SK-N-SH (cell line): ENCODE results near the gene MRPS30. TPM values are rescaled to one million over a fixed set of nuclear protein-coding genes. Genes with fewer than 3 reads are reported as not detected.
"Not testable (repeated sequence)": the region's sequence is repeated elsewhere in the genome, so short reads cannot be mapped to it uniquely, and the experiment has no call there.

Experiments
- CTCF ChIA-PET: fragments of 300-600, 350-600 bp; formaldehyde crosslinking; extraction: SDS; loops from one replicate; lab custom pipeline; 2021; lab: Yijun Ruan, JAX
- POLR2A ChIA-PET: fragments of 350-600 bp; sonication (Branson Sonifier 250); formaldehyde crosslinking; extraction: SDS; loops from one replicate; lab custom pipeline; 2020; ENCODE audit warnings: antibody characterized with exemption, inconsistent platforms; lab: Yijun Ruan, JAX
- DNase-seq: peaks from one replicate; pipeline ENCODE4 v3.0.0; 2012
- H2AFZ ChIP-seq: fragments of 200-600 bp; sonication (generic); 2 replicates; pipeline ENCODE4 v1.8.1; 2016; ENCODE audit warnings: antibody characterized with exemption, mild to moderate bottlenecking, low read depth
- H3F3A ChIP-seq: fragments of 200-600 bp; sonication (generic); replicated peaks from 2 replicates; pipeline ENCODE3; 2016; ENCODE audit warnings: antibody characterized with exemption, mild to moderate bottlenecking; ENCODE audit not compliant: insufficient read depth
- H3K27ac ChIP-seq, 2 experiments: fragments of 200-500 bp in 1 of 2; fragments of 200-600 bp in 1 of 2; sonication (Bioruptor generic) in 1 of 2; sonication (generic), shearing (Covaris generic) in 1 of 2; 2 replicates each; pipeline versions ENCODE4 v1.5.1 to v1.6.1; 2014 to 2016; ENCODE audit warnings: low read depth in 2 of 2, inconsistent platforms in 1 of 2, low read length in 1 of 2, mild to moderate bottlenecking in 1 of 2, mixed read lengths in 1 of 2
- H3K27me3 ChIP-seq: fragments of 200-600 bp; sonication (generic), shearing (Covaris generic); 2 replicates; pipeline ENCODE4 v1.6.1; 2016; ENCODE audit warnings: mixed run types; ENCODE audit not compliant: insufficient read depth
- H3K36me3 ChIP-seq, 2 experiments: fragments of 200-500 bp in 1 of 2; fragments of 200-600 bp in 1 of 2; sonication (Bioruptor generic) in 1 of 2; sonication (generic) in 1 of 2; replicated peaks in 1 of 2; 2 replicates each; pipeline versions ENCODE3 to v1.5.1; 2014 to 2016; ENCODE audit warnings: low read length in 1 of 2, mild to moderate bottlenecking in 1 of 2; ENCODE audit not compliant: insufficient read depth in 2 of 2, control insufficient read depth in 1 of 2
- H3K4me1 ChIP-seq, 2 experiments: fragments of 200-500 bp in 1 of 2; fragments of 200-600 bp in 1 of 2; sonication (Bioruptor generic) in 1 of 2; sonication (generic), shearing (Covaris generic) in 1 of 2; 2 replicates each; pipeline versions ENCODE4 v1.5.1 to v1.6.1; 2014 to 2016; ENCODE audit warnings: low read depth in 1 of 2, low read length in 1 of 2, mixed run types in 1 of 2; ENCODE audit not compliant: insufficient read depth in 2 of 2, control insufficient read depth in 1 of 2
- H3K4me2 ChIP-seq: fragments of 200-600 bp; sonication (generic), shearing (Covaris generic); 2 replicates; pipeline ENCODE4 v1.6.1; 2017; ENCODE audit warnings: mixed run types
- H3K4me3 ChIP-seq, 2 experiments: fragments of 200-500 bp in 1 of 2; fragments of 200-600 bp in 1 of 2; sonication (Bioruptor generic) in 1 of 2; sonication (generic), shearing (Covaris generic) in 1 of 2; 2 replicates each; pipeline versions ENCODE4 v1.5.1 to v1.8.1; 2014 to 2016; ENCODE audit warnings: low read depth in 2 of 2, inconsistent platforms in 1 of 2, low read length in 1 of 2, mild to moderate bottlenecking in 1 of 2, mixed read lengths in 1 of 2, moderate library complexity in 1 of 2
- H3K79me2 ChIP-seq: fragments of 200-600 bp; sonication (generic); 2 replicates; pipeline ENCODE4 v1.8.1; 2017; ENCODE audit warnings: mild to moderate bottlenecking; ENCODE audit not compliant: insufficient read depth
- H3K9ac ChIP-seq: fragments of 200-600 bp; sonication (generic); 2 replicates; pipeline ENCODE4 v1.6.1; 2017; ENCODE audit warnings: mixed run types
- H3K9me2 ChIP-seq: fragments of 200-600 bp; sonication (generic); 2 replicates; pipeline ENCODE4 v1.6.1; 2017; ENCODE audit warnings: mixed run types
- H3K9me3 ChIP-seq: fragments of 200-600 bp; sonication (generic); 2 replicates; pipeline ENCODE4 v1.6.1; 2017; ENCODE audit warnings: mixed run types, mild to moderate bottlenecking, moderate library complexity
- H4K20me1 ChIP-seq: fragments of 200-600 bp; sonication (generic); 2 replicates; pipeline ENCODE4 v1.6.1; 2017; ENCODE audit warnings: mild to moderate bottlenecking, mixed run types; ENCODE audit not compliant: insufficient read depth
- EP300 ChIP-seq, 2 experiments: IDR thresholded peaks; 2 replicates each; pipeline versions ENCODE4 v1.4.0 to v1.6.1; 2012; ENCODE audit warnings: borderline replicate concordance in 1 of 2, low read depth in 1 of 2, low read length in 1 of 2
- FOXM1 ChIP-seq: IDR thresholded peaks from 2 replicates; pipeline ENCODE4 v1.4.0; 2012; ENCODE audit warnings: low read depth, mild to moderate bottlenecking
- GATA2 ChIP-seq: sonication (generic); formaldehyde crosslinking; IDR thresholded peaks from 2 replicates; pipeline ENCODE4 v1.5.0; 2020; ENCODE audit warnings: mild to moderate bottlenecking, missing genetic modification reagents
- WGBS: methylation state at CpG from one replicate; pipeline ENCODE4 v1.1.6; 2017; ENCODE audit warnings: low lambda C conversion rate; 5-methylcytosine and 5-hydroxymethylcytosine counted together
- polyA plus RNA-seq, 3 experiments: library from polyadenylated mRNA; depleted of rRNA; stranded (reverse); fragments of >200 nt; gene quantifications; 2 replicates each; pipeline ENCODE4 v1.2.3, GENCODE V29; 2012
- TF ChIP-seq, protein P1 (sequence below): IDR thresholded peaks from 2 replicates; pipeline ENCODE4 v1.4.0; 2012; ENCODE audit warnings: low read depth, borderline replicate concordance
- TF ChIP-seq, protein P2 (sequence below): fragments of 150-350 bp; IDR thresholded peaks from 2 replicates; pipeline ENCODE4 v1.6.1; 2017; ENCODE audit warnings: antibody characterized with exemption, low read length, low read depth, borderline replicate concordance
- TF ChIP-seq, protein P3 (sequence below): fragments of 150-350 bp; IDR thresholded peaks from 2 replicates; pipeline ENCODE4 v1.6.1; 2016; ENCODE audit warnings: mild to moderate bottlenecking, low read depth, low read length

The MRPS30 gene
- polyA plus RNA-seq, 1 of the 3 experiments (the other 2 are of a cell fraction) = 18.3 TPM

DNA sequence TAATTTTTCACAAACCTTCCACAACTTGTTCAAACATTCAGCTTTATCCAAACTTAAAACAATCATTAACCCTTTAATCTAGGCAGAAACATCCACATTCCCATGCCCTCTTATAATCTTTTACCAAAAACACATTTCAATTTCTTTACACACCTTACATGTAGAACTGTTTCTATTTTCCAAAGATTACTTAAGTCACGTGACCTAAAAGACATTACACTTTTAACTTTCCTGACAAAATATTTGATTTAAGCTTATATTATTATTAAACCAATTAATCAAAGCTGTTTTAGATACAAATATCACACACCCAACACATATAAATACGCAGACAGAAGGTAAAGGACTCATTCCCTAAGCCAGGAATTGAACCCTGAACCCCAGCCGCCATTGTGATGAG lies 21.0 kb upstream of the MRPS30 start (continued):
- TF ChIP-seq, protein P1, sequence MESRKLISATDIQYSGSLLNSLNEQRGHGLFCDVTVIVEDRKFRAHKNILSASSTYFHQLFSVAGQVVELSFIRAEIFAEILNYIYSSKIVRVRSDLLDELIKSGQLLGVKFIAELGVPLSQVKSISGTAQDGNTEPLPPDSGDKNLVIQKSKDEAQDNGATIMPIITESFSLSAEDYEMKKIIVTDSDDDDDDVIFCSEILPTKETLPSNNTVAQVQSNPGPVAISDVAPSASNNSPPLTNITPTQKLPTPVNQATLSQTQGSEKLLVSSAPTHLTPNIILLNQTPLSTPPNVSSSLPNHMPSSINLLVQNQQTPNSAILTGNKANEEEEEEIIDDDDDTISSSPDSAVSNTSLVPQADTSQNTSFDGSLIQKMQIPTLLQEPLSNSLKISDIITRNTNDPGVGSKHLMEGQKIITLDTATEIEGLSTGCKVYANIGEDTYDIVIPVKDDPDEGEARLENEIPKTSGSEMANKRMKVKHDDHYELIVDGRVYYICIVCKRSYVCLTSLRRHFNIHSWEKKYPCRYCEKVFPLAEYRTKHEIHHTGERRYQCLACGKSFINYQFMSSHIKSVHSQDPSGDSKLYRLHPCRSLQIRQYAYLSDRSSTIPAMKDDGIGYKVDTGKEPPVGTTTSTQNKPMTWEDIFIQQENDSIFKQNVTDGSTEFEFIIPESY = no peak
- TF ChIP-seq, protein P2, sequence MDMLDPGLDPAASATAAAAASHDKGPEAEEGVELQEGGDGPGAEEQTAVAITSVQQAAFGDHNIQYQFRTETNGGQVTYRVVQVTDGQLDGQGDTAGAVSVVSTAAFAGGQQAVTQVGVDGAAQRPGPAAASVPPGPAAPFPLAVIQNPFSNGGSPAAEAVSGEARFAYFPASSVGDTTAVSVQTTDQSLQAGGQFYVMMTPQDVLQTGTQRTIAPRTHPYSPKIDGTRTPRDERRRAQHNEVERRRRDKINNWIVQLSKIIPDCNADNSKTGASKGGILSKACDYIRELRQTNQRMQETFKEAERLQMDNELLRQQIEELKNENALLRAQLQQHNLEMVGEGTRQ = no peak
- TF ChIP-seq, protein P3, sequence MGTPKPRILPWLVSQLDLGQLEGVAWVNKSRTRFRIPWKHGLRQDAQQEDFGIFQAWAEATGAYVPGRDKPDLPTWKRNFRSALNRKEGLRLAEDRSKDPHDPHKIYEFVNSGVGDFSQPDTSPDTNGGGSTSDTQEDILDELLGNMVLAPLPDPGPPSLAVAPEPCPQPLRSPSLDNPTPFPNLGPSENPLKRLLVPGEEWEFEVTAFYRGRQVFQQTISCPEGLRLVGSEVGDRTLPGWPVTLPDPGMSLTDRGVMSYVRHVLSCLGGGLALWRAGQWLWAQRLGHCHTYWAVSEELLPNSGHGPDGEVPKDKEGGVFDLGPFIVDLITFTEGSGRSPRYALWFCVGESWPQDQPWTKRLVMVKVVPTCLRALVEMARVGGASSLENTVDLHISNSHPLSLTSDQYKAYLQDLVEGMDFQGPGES = no peak
- TF ChIP-seq FOXM1 = no peak

DNA sequence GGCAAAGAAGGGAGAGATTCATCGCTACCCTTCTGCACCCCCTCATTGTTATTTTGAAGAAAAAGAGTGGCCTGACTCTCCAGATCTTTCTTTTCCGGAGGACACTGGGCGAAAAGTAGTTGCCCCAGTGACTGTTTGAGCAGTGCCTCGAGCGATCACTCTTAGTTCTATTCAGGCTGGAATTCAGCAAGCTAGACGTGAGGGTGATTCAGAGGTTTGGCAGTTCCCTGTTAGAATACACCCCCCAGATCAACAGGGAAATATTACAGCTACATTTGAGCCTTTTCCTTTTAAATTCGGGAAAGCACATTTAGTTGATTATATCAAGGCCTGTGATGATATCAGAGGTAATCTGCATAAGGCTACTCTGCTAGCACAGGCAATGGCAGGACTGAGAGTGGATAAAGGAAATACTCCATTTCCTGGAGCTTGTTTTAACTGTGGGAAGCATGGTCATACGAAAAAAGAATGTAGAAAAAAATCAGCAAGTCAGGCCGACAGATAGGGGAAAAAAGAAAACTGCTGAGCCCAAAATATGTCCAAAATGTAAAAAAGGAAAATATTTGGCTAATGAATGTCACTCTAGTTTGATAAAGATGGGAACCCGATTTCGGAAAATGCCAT lies 19.3 kb upstream of the MRPS30 start:
- H3K79me2 ChIP-seq, DNase-seq, H3K9me2 ChIP-seq, H3K27me3 ChIP-seq, H3K9me3 ChIP-seq, H3K9ac ChIP-seq, CTCF ChIA-PET, H3K4me1 ChIP-seq, H4K20me1 ChIP-seq, H3F3A ChIP-seq, H3K36me3 ChIP-seq, POLR2A ChIA-PET: not testable (repeated sequence)
- Histone ChIP-seq H2AFZ (peak overlapping the region; percentile 59; the same call in 1 of the 2 replicates), H3K27ac (peak overlapping the region in 1 of 2 experiments; percentile 39; a peak in 1 of 4 replicates), H3K4me2 (peak overlapping the region; percentile 63), H3K4me3 (peak overlapping the region in 1 of 2 experiments; percentile 13; a peak in 1 of 4 replicates)
- TF ChIP-seq GATA2 (CRISPR knock-in tag) = peak; percentile 42
- whole genome bisulfite sequencing = 34% methylated on average over 11 of the region's 11 CpGs

DNA sequence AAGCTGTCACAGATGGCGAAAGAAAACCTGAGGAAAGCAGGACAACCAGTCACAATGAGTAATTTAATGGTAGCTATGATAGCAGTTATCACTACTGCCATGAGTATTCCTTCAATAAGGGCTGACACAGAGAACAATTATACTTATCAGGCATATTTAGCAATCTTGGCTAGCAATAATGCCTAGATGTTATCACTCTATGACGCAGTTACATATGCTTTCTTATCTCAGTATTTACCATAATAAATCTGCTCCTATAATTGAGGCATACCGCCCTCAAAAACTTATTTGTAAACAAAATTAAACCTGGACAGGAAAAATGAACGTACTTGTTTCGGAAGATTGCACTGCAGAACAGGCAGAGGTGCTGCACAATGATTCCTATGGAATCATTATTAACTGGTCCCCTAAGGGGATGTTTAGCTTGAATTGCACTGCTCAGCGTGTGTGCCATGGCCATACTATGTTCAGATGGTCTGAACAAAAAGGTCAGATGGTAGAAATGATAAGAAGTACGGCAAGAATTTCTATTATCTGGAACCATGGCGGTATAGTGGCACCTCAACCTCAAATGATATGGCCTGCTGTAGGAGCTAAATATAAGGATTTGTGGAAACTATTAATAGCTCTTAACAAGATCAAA lies 16.6 kb upstream of the MRPS30 start:
- H4K20me1 ChIP-seq, H3K79me2 ChIP-seq, H3K4me1 ChIP-seq, POLR2A ChIA-PET, H3K9me3 ChIP-seq, H3F3A ChIP-seq, H3K9ac ChIP-seq, H3K27me3 ChIP-seq, H2AFZ ChIP-seq, DNase-seq, H3K36me3 ChIP-seq, H3K4me3 ChIP-seq, H3K9me2 ChIP-seq, H3K27ac ChIP-seq, H3K4me2 ChIP-seq: not testable (repeated sequence)
- TF ChIP-seq GATA2 (CRISPR knock-in tag) = peak; percentile 71
- peak in 1 of 2 experiments; percentile 47; a peak in 1 of 4 replicates for TF ChIP-seq EP300 (IDR thresholded peaks at IDR 0.05; ENCODE audit: borderline replicate concordance in 1 of 2, low read depth in 1 of 2, low read length in 1 of 2)
- WGBS = 27% methylated on average over 8 of the region's 8 CpGs
- CTCF ChIA-PET = interaction anchor here (0.6 to 1.3 kb wide), 3 partner anchors 16 to 255 kb away, joined by 3 to 4 read pairs (median 3); no protein-coding TSS in a partner anchor
